Measurements from ENCODE around the gene CCDC60.

DNA sequence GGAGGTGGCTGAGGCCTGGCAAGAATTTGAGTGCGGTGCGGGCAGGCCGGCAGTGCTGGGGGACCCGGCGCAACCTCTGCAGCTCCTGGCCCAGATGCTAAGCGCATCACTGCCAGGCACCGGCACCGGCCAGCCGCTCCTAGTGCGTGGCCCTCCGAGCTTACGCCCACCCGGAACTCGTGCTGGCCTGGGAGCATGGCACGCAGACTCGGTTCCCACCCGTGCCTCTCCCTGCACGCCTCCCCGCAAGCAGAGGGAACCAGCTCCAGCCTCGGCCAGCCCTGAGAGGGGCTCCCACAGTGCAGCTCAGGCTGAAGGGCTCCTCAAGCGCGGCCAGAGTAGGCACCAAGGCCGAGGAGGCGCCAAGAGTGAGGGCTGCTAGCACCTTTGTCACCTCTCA is 63.7 kb downstream of the CCDC60 start:
- TF ChIP-seq, protein P1, sequence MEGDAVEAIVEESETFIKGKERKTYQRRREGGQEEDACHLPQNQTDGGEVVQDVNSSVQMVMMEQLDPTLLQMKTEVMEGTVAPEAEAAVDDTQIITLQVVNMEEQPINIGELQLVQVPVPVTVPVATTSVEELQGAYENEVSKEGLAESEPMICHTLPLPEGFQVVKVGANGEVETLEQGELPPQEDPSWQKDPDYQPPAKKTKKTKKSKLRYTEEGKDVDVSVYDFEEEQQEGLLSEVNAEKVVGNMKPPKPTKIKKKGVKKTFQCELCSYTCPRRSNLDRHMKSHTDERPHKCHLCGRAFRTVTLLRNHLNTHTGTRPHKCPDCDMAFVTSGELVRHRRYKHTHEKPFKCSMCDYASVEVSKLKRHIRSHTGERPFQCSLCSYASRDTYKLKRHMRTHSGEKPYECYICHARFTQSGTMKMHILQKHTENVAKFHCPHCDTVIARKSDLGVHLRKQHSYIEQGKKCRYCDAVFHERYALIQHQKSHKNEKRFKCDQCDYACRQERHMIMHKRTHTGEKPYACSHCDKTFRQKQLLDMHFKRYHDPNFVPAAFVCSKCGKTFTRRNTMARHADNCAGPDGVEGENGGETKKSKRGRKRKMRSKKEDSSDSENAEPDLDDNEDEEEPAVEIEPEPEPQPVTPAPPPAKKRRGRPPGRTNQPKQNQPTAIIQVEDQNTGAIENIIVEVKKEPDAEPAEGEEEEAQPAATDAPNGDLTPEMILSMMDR (conservative IDR thresholded peaks at IDR 0.05; ENCODE audit: low read depth, low read length), result no peak
- no peak for TF ChIP-seq EZH2 (IDR thresholded peaks at IDR 0.05; ENCODE audit: borderline replicate concordance, low read depth, low read length, poor library complexity, severe bottlenecking)

Measured in A673 (cell line).